HEK293T (cell line): ENCODE results near the gene COL1A2.

Experiments used
- ARNT ChIP-seq: fragments of 450-650 bp; IDR thresholded peaks from 2 replicates; pipeline ENCODE4 v1.6.1; 2017; ENCODE audit warnings: mild to moderate bottlenecking
- BHLHE40 ChIP-seq: fragments of 450-650 bp; IDR thresholded peaks from 2 replicates; pipeline ENCODE4 v1.6.1; 2016; ENCODE audit warnings: mild to moderate bottlenecking, moderate library complexity, borderline replicate concordance
- FOXA1 ChIP-seq: fragments of 450-650 bp; IDR thresholded peaks from 2 replicates; pipeline ENCODE4 v1.6.1; 2016; ENCODE audit warnings: mild to moderate bottlenecking
- FOXK2 ChIP-seq: fragments of 450-650 bp; IDR thresholded peaks from 2 replicates; pipeline ENCODE4 v1.6.1; 2016; ENCODE audit warnings: mild to moderate bottlenecking
- FOXM1 ChIP-seq: fragments of 450-650 bp; IDR thresholded peaks from 2 replicates; pipeline ENCODE4 v1.6.1; 2017; ENCODE audit warnings: mild to moderate bottlenecking, borderline replicate concordance
- LEF1 ChIP-seq: fragments of 450-650 bp; IDR thresholded peaks from 2 replicates; pipeline ENCODE4 v1.6.1; 2017; ENCODE audit warnings: mild to moderate bottlenecking, borderline replicate concordance
- NFRKB ChIP-seq: fragments of 450-650 bp; IDR thresholded peaks from 2 replicates; pipeline ENCODE4 v1.6.1; 2016; ENCODE audit warnings: mild to moderate bottlenecking, moderate library complexity
- PKNOX1 ChIP-seq: fragments of 450-650 bp; IDR thresholded peaks from 2 replicates; pipeline ENCODE4 v1.6.1; 2016
- SP1 ChIP-seq: fragments of 450-650 bp; IDR thresholded peaks from 2 replicates; pipeline ENCODE4 v1.6.1; 2017
- SUZ12 ChIP-seq: fragments of 450-650 bp; IDR thresholded peaks from 2 replicates; pipeline ENCODE4 v1.6.1; 2016; ENCODE audit warnings: mild to moderate bottlenecking
- TARDBP ChIP-seq: fragments of 450-650 bp; IDR thresholded peaks from 2 replicates; pipeline ENCODE4 v1.6.1; 2016
- ZNF384 ChIP-seq: fragments of 450-650 bp; IDR thresholded peaks from 2 replicates; pipeline ENCODE4 v1.6.1; 2016

GRCh38 chr7:94478648-94479214 is 84.0 kb downstream of the COL1A2 start:
- no peak for TF ChIP-seq FOXK2
- TF ChIP-seq TARDBP, result no peak
- no peak for TF ChIP-seq FOXM1
- TF ChIP-seq SP1, result no peak
- TF ChIP-seq SUZ12, result no peak
- no peak for TF ChIP-seq NFRKB
- no peak for TF ChIP-seq FOXA1
- TF ChIP-seq ZNF384, result no peak
- TF ChIP-seq LEF1, result no peak
- TF ChIP-seq ARNT, result no peak
- TF ChIP-seq PKNOX1, result no peak
- TF ChIP-seq BHLHE40, result no peak
